ENCODE results near the gene CNTNAP4. TPM values are rescaled to one million over a fixed set of nuclear protein-coding genes. Genes with fewer than 3 reads are reported as not detected.

The CNTNAP4 gene
- total and polyA plus RNA-seq, 2 of the 4 experiments (the other 2 are of a cell fraction): not detected

- Histone ChIP-seq H3K36me3 (ENCODE audit: control insufficient read depth, insufficient read depth, low read length) (no peaks in the 10 kb centered on the region), H3K4me3 (ENCODE audit: insufficient read depth, low read depth, low read length) (no peak overlapping the region), H2BK15ac (ENCODE audit: low read depth, low read length) (no peak overlapping the region), H2BK5ac (ENCODE audit: low read depth, low read length, poor library complexity, severe bottlenecking) (no peak overlapping the region), H3K56ac (ENCODE audit: extremely low read depth, insufficient read depth, low read length) (no peak overlapping the region), H3K27me3 (ENCODE audit: control insufficient read depth, insufficient read depth, low read length) (no peaks in the 10 kb centered on the region), H3K23ac (ENCODE audit: low read depth, low read length) (no peak overlapping the region), H2AFZ (replicated peaks; ENCODE audit: low read length, poor library complexity) (no peak overlapping the region), H4K5ac (ENCODE audit: low read depth, low read length) (no peak overlapping the region), H3K14ac (replicated peaks; ENCODE audit: low read depth, low read length) (no peak overlapping the region), H2AK5ac (ENCODE audit: low read depth, low read length) (no peak overlapping the region), H3K27ac (ENCODE audit: insufficient read depth, low read length) (no peak overlapping the region), H4K91ac (ENCODE audit: insufficient read depth, low read depth, low read length) (no peak overlapping the region), H4K20me1 (ENCODE audit: insufficient read depth, low read length) (no peaks in the 10 kb centered on the region), H3K79me1 (ENCODE audit: low read depth in 1 of 2, low read length in 2 of 2) (no peaks in the 10 kb centered on the region), H3K4ac (ENCODE audit: low read depth, low read length) (no peak overlapping the region), H3K4me2 (ENCODE audit: low read depth, low read length) (no peak overlapping the region), H2AK9ac (replicated peaks; ENCODE audit: low read depth, low read length, poor library complexity) (no peak overlapping the region), H3K4me1 (ENCODE audit: control insufficient read depth, insufficient read depth, low read length) (no peaks in the 10 kb centered on the region), H4K8ac (ENCODE audit: low read depth in 2 of 2, low read length in 2 of 2) (no peak overlapping the region), H3K18ac (ENCODE audit: low read depth, low read length) (no peak overlapping the region), H3K9me3 (ENCODE audit: control insufficient read depth, insufficient read depth, low read length) (peaks cover 2% of the 10 kb centered on the region; the same call in 1 of the 2 replicates), H2BK20ac (ENCODE audit: low read depth, low read length) (no peak overlapping the region), H3K9me1 (ENCODE audit: insufficient read depth, low read length) (no peaks in the 10 kb centered on the region), H2BK120ac (ENCODE audit: low read depth, low read length) (no peak overlapping the region), H3K9ac (ENCODE audit: low read depth, low read length) (no peak overlapping the region)
- no peak for TF ChIP-seq MAZ (IDR thresholded peaks at IDR 0.05; ENCODE audit: borderline replicate concordance, low read depth, low read length)
- intact Hi-C loops (cut with micrococcal nuclease) (no loop called here), in situ Hi-C loops (cut with MboI; ENCODE audit: low sequenced_read_pairs) (no loop called here), dilution Hi-C loops (cut with HindIII; ENCODE audit: low sequenced_read_pairs, unreplicated experiment) (no loop called here)
- no TSS peak for BruUV-seq (replicated peaks)
- ChIA-PET CTCF (no interaction called here), POLR2A (ENCODE audit: unreplicated experiment) (no interaction called here)
- DNase-seq (no peak), ATAC-seq (ENCODE audit: low read depth) (no peak)
- no CpG with 5 or more reads among the region's 6 CpGs for WGBS, 2 experiments (ENCODE audit: extremely low coverage in 2 of 2, insufficient read length in 1 of 2)
Measured at GRCh38 chr16:76583466-76583865, 306.3 kb downstream of the CNTNAP4 start.
